OCI-LY3 (cell line): Measurements from ENCODE around the gene SMYD3.

ENCODE experiments used
- H2AFZ ChIP-seq: fragments of 200-600, 300-600 bp; shearing (Covaris generic); 2 replicates; pipeline ENCODE4 v1.6.0; 2014; ENCODE audit warnings: antibody characterized with exemption, low read depth, low read length
- H3K27ac ChIP-seq: fragments of 200-600, 300-600 bp; sonication (generic); 2 replicates; pipeline ENCODE4 v1.5.1; 2014; ENCODE audit warnings: mild to moderate bottlenecking, low read length, moderate library complexity, mixed read lengths
- H3K27me3 ChIP-seq: fragments of 200-600, 300-600 bp; sonication (generic); 2 replicates; pipeline ENCODE4 v1.6.1; 2014; ENCODE audit warnings: low read depth, low read length, mixed read lengths
- H3K36me3 ChIP-seq: fragments of 200-600, 300-600 bp; sonication (generic); replicated peaks from 2 replicates; pipeline ENCODE3; 2014; ENCODE audit warnings: low read depth, low read length, mixed read lengths
- H3K4me1 ChIP-seq: fragments of 300-600, 200-600 bp; sonication (generic); 2 replicates; pipeline ENCODE4 v1.6.1; 2014; ENCODE audit warnings: low read length, mixed read lengths
- H3K4me2 ChIP-seq: fragments of 200-600, 300-600 bp; sonication (generic); 2 replicates; pipeline ENCODE4 v1.6.1; 2014; ENCODE audit warnings: low read length, mixed read lengths
- H3K4me3 ChIP-seq: fragments of 300-600, 200-600 bp; sonication (generic); 2 replicates; pipeline ENCODE4 v1.5.1; 2014; ENCODE audit warnings: antibody characterized with exemption, mild to moderate bottlenecking, low read length, moderate library complexity
- H3K79me2 ChIP-seq: fragments of 300-600, 200-600 bp; shearing (Covaris generic); 2 replicates; pipeline ENCODE4 v1.6.1; 2014; ENCODE audit warnings: mild to moderate bottlenecking, low read length, mixed read lengths
- H3K9ac ChIP-seq: fragments of 300-600, 200-600 bp; shearing (Covaris generic); 2 replicates; pipeline ENCODE4 v1.6.0; 2014; ENCODE audit warnings: mild to moderate bottlenecking, low read length, moderate library complexity
- H3K9me3 ChIP-seq: fragments of 200-600, 300-600 bp; shearing (Covaris generic); 2 replicates; pipeline ENCODE4 v1.6.1; 2014; ENCODE audit warnings: low read length, mixed read lengths; ENCODE audit not compliant: insufficient read depth
- H4K20me1 ChIP-seq: fragments of 200-600, 300-600 bp; sonication (generic); 2 replicates; pipeline ENCODE4 v1.6.1; 2016; ENCODE audit warnings: low read length, mixed read lengths; ENCODE audit not compliant: insufficient read depth
- CTCF ChIP-seq: fragments of 200-600, 300-600 bp; sonication (generic); IDR thresholded peaks from 2 replicates; pipeline ENCODE4 v1.5.1; 2014; ENCODE audit warnings: antibody characterized with exemption, low read length, low read depth
- EZH2phosphoT487 ChIP-seq: fragments of 200-600 bp; shearing (Covaris generic); IDR thresholded peaks from 2 replicates; pipeline ENCODE4 v1.6.1; 2018; ENCODE audit warnings: antibody characterized with exemption, mixed run types, low read depth

SMYD3 gene

GRCh38 chr1:245933431-245934045 lies 573.5 kb downstream of the SMYD3 start:
- Histone ChIP-seq H3K4me2 (no peak overlapping the region), H4K20me1 (no peaks in the 10 kb centered on the region), H3K9me3 (no peaks in the 10 kb centered on the region), H3K27me3 (no peaks in the 10 kb centered on the region), H3K27ac (no peak overlapping the region), H3K4me3 (no peak overlapping the region), H3K4me1 (no peaks in the 10 kb centered on the region), H3K36me3 (no peaks in the 10 kb centered on the region), H3K79me2 (no peaks in the 10 kb centered on the region), H2AFZ (no peak overlapping the region), H3K9ac (no peak overlapping the region)
- TF ChIP-seq CTCF (no peak), EZH2phosphoT487 (no peak)

- no peaks in the 10 kb centered on the region for H4K20me1 ChIP-seq
- H3K4me2 ChIP-seq: no peak overlapping the region
- no peak overlapping the region for H3K27ac ChIP-seq
- no peaks in the 10 kb centered on the region for H3K27me3 ChIP-seq
- no peaks in the 10 kb centered on the region for H3K9me3 ChIP-seq
- no peaks in the 10 kb centered on the region for H3K4me1 ChIP-seq
- no peaks in the 10 kb centered on the region for H3K79me2 ChIP-seq
- TF ChIP-seq CTCF (no peak), EZH2phosphoT487 (no peak)
- H3K9ac ChIP-seq: no peak overlapping the region
- H2AFZ ChIP-seq: no peak overlapping the region
- H3K4me3 ChIP-seq: no peak overlapping the region
- H3K36me3 ChIP-seq: no peaks in the 10 kb centered on the region
Measured at GRCh38 chr1:245932302-245932972, 574.6 kb downstream of the SMYD3 start.

- TF ChIP-seq EZH2phosphoT487 (no peak), CTCF (no peak)
- H3K4me2 ChIP-seq: no peak overlapping the region
- no peak overlapping the region for H3K4me3 ChIP-seq
- no peak overlapping the region for H3K27ac ChIP-seq
- H3K4me1 ChIP-seq: no peaks in the 10 kb centered on the region
- H3K36me3 ChIP-seq: no peaks in the 10 kb centered on the region
- H3K79me2 ChIP-seq: no peaks in the 10 kb centered on the region
- H2AFZ ChIP-seq: no peak overlapping the region
- H3K9me3 ChIP-seq: no peaks in the 10 kb centered on the region
- no peaks in the 10 kb centered on the region for H4K20me1 ChIP-seq
- no peak overlapping the region for H3K9ac ChIP-seq
- H3K27me3 ChIP-seq: no peaks in the 10 kb centered on the region
Measured at GRCh38 chr1:245931450-245931849, 575.6 kb downstream of the SMYD3 start.

DNA sequence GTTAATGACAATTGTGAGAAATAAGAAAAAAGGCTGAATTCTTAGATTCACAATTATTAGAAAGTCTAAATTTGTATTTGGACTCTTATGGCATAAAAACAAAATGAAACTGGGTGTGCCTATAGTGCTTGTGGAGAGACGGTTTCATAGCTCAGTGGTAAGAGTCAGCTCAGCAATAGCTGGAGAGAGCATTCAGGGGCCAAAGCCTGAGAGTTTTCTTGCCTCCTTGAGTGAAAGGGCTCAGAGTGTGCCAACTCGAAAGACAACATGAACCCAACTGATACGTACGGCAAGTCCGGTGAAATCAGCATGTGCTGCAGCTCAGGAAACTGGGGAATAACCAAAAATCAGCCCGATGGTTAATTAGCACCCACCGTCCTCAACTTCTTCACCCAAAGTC lies 577.9 kb downstream of the SMYD3 start:
- H3K4me1 ChIP-seq: no peaks in the 10 kb centered on the region
- H4K20me1 ChIP-seq: no peaks in the 10 kb centered on the region
- no peaks in the 10 kb centered on the region for H3K27me3 ChIP-seq
- no peaks in the 10 kb centered on the region for H3K9me3 ChIP-seq
- no peak overlapping the region for H3K27ac ChIP-seq
- no peaks in the 10 kb centered on the region for H3K36me3 ChIP-seq
- no peak overlapping the region for H3K9ac ChIP-seq
- H3K79me2 ChIP-seq: no peaks in the 10 kb centered on the region
- H3K4me3 ChIP-seq: no peak overlapping the region
- no peak overlapping the region for H3K4me2 ChIP-seq
- H2AFZ ChIP-seq: no peak overlapping the region
- TF ChIP-seq EZH2phosphoT487 (no peak), CTCF (no peak)
